IMR-90 (cell line): ENCODE results near the gene MESP2.

Experiments used
- MAFK ChIP-seq: IDR thresholded peaks from 2 replicates; pipeline ENCODE4 v1.6.1; 2012; ENCODE audit warnings: low read depth, low read length, improper control_type of control experiment
- POLR2A ChIP-seq: IDR thresholded peaks from 2 replicates; pipeline ENCODE4 v1.6.1; 2012; ENCODE audit warnings: mild to moderate bottlenecking, low read depth, low read length
- RAD21 ChIP-seq: IDR thresholded peaks from 2 replicates; pipeline ENCODE4 v1.6.1; 2012; ENCODE audit warnings: low read length, improper control_type of control experiment
- RFX5 ChIP-seq: IDR thresholded peaks from 2 replicates; pipeline ENCODE4 v1.8.0; 2012; ENCODE audit warnings: low read depth, mild to moderate bottlenecking, low read length, moderate library complexity
- TF ChIP-seq, protein P1 (sequence below): conservative IDR thresholded peaks from 2 replicates; pipeline ENCODE4 v1.5.1; 2012; ENCODE audit warnings: mild to moderate bottlenecking, low read depth, low read length, improper control_type of control experiment
- TF ChIP-seq, protein P2 (sequence below): fragments of 150-350 bp; IDR thresholded peaks from 2 replicates; pipeline ENCODE4 v1.6.1; 2016; ENCODE audit warnings: low read depth, mild to moderate bottlenecking, low read length, moderate library complexity, borderline replicate concordance

DNA sequence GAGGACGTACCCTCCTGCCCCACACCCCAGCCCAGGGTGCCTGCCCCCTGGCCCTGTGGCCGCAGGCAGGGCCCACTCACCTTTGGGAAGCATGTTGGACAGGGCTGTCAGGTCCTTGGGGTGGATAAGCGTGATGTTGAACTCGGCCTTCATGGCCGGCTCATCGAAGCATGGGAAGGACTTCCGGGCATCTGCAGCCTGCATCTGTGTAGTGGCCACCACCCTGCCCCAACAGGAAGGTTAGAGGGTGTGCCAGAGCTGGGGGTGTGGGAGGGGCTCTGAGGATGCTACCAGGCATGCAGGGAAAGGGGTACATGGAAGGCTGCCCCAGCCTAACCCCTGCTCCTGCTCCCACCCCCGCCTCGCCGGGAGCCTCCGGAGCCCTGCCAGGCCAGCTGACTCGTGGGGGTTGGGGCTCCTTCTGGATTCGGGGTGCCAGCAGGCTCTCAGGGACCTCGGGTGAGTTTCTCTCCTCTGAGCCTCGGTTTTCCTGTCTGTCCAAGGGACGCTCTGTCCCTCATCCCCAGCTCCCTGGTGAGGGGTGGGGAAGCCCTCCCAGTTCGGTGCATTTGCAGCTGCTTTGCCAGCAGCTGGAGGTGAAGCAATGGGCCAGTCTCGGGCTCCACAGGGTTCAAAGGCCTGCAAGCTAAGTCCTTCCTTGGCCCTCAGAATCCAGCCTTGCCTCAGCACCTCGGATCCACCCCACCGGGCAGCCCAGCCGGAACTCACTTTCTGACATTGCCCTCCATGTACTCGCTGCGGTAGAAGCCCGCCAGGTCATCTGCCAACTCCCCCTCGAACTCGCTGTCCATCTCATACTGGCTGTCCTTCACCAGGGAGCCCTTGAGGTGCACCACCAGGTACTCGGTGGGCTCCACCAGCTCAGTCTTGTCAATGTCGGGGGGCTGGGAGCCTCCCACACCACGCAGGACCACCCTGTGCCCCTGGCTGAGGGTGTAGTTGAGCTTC, 29.4 kb downstream of the MESP2 start:
- no peak for TF ChIP-seq RAD21
- no peak for TF ChIP-seq MAFK
- TF ChIP-seq, protein P1, sequence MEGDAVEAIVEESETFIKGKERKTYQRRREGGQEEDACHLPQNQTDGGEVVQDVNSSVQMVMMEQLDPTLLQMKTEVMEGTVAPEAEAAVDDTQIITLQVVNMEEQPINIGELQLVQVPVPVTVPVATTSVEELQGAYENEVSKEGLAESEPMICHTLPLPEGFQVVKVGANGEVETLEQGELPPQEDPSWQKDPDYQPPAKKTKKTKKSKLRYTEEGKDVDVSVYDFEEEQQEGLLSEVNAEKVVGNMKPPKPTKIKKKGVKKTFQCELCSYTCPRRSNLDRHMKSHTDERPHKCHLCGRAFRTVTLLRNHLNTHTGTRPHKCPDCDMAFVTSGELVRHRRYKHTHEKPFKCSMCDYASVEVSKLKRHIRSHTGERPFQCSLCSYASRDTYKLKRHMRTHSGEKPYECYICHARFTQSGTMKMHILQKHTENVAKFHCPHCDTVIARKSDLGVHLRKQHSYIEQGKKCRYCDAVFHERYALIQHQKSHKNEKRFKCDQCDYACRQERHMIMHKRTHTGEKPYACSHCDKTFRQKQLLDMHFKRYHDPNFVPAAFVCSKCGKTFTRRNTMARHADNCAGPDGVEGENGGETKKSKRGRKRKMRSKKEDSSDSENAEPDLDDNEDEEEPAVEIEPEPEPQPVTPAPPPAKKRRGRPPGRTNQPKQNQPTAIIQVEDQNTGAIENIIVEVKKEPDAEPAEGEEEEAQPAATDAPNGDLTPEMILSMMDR, result no peak
- TF ChIP-seq POLR2A, result no peak
- TF ChIP-seq, protein P2, sequence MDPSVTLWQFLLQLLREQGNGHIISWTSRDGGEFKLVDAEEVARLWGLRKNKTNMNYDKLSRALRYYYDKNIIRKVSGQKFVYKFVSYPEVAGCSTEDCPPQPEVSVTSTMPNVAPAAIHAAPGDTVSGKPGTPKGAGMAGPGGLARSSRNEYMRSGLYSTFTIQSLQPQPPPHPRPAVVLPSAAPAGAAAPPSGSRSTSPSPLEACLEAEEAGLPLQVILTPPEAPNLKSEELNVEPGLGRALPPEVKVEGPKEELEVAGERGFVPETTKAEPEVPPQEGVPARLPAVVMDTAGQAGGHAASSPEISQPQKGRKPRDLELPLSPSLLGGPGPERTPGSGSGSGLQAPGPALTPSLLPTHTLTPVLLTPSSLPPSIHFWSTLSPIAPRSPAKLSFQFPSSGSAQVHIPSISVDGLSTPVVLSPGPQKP, result no peak
- no peak for TF ChIP-seq RFX5
